Erythroblast (primary cell): Measurements from ENCODE around the gene OR2D3.

Experiments
- GATA1 ChIP-seq: IDR thresholded peaks from 2 replicates; pipeline ENCODE4 v1.6.1; 2011; ENCODE audit warnings: low read depth, mild to moderate bottlenecking, control low read depth, low read length, moderate library complexity
- POLR2A ChIP-seq: IDR thresholded peaks from 2 replicates; pipeline ENCODE4 v1.6.1; 2011; ENCODE audit warnings: mild to moderate bottlenecking, low read length

DNA sequence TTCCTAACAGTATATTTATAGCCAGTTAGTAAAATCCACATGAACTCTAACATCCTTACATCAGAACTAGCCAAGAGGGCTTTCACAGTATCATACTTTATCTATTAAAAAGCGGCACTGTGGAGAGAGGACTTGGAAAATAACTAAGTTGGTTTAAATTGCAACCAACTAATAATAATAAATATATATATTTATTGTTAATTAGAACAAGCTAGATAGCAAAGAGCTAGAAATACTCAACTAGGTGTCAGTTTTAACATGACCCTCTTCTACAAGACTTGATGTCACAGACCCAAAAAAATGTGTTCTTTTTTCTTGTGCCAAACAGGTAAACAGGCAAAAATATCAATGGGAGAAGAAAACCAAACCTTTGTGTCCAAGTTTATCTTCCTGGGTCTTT lies at the start of gene OR2D3:
- TF ChIP-seq POLR2A (no peak), GATA1 (no peak)
